ENCODE measurements around the gene CEP57.

Gene CEP57

GRCh38 chr11:95790123-95790932, at the start of gene CEP57:
TSS of gene CEP57 (plus strand) at chr11:95790498. CDS start at chr11:95790699, 201 bp downstream.
- peak; percentile 95 for DNase-seq (ENCODE audit: low read depth)
- TF ChIP-seq CTCF (IDR thresholded peaks at IDR 0.05; ENCODE audit: control insufficient read depth, extremely low read depth, insufficient read depth), result no peak
- peak within 1 kb of the TSS; percentile 86 for H3K4me3 ChIP-seq (ENCODE audit: low read depth, low read length)

GRCh38 chr11:95750101-95750500, 40.2 kb upstream of the CEP57 start:
- no peak for TF ChIP-seq CTCF (IDR thresholded peaks at IDR 0.05; ENCODE audit: control insufficient read depth, extremely low read depth, insufficient read depth)
- H3K4me3 ChIP-seq (ENCODE audit: low read depth, low read length), result no peak overlapping the region
- no peak for DNase-seq (ENCODE audit: low read depth)

- TF ChIP-seq CTCF (IDR thresholded peaks at IDR 0.05; ENCODE audit: control insufficient read depth, extremely low read depth, insufficient read depth), result no peak
- no peak for DNase-seq (ENCODE audit: low read depth)
- no peak overlapping the region for H3K4me3 ChIP-seq (ENCODE audit: low read depth, low read length)
These were observed 38.8 kb upstream of the CEP57 start for GRCh38 chr11:95751515-95751914.

- DNase-seq (ENCODE audit: low read depth), result no peak
- no peak overlapping the region for H3K4me3 ChIP-seq (ENCODE audit: low read depth, low read length)
- no peak for TF ChIP-seq CTCF (IDR thresholded peaks at IDR 0.05; ENCODE audit: control insufficient read depth, extremely low read depth, insufficient read depth)
These were observed 29.4 kb upstream of the CEP57 start for GRCh38 chr11:95760941-95761340.

GRCh38 chr11:95762534-95762933, 27.8 kb upstream of the CEP57 start:
- H3K4me3 ChIP-seq (ENCODE audit: low read depth, low read length), result no peak overlapping the region
- TF ChIP-seq CTCF (IDR thresholded peaks at IDR 0.05; ENCODE audit: control insufficient read depth, extremely low read depth, insufficient read depth), result no peak
- no peak for DNase-seq (ENCODE audit: low read depth)

- DNase-seq (ENCODE audit: low read depth), result no peak
- peak; percentile 48 for TF ChIP-seq CTCF (IDR thresholded peaks at IDR 0.05; ENCODE audit: control insufficient read depth, extremely low read depth, insufficient read depth)
- no peak overlapping the region for H3K4me3 ChIP-seq (ENCODE audit: low read depth, low read length)
These were observed 25.9 kb upstream of the CEP57 start for GRCh38 chr11:95764267-95764898.

Data from LNCaP clone FGC (cell line).